Panc1 (cell line): ENCODE measurements around the gene CREBRF. TPM values are rescaled to one million over a fixed set of nuclear protein-coding genes. Genes with fewer than 3 reads are reported as not detected.

ENCODE experiments used
- ATAC-seq: fragments of 200-7000 bp; cut with Tn5 transposase; 2 replicates; pipeline ENCODE4 v1.9.1; 2020; ENCODE audit warnings: mild to moderate bottlenecking, moderate library complexity
- BruUV-seq: library from RNA; stranded (reverse); fragments of 400-500 nt; replicated peaks from 2 replicates; lab custom pipeline; 2021; lab: Mats Ljungman, UMichigan
- CTCF ChIA-PET: fragments of 300-600 bp; sonication (Branson Sonifier 250); formaldehyde crosslinking; loops from one replicate; lab custom pipeline; 2022; ENCODE audit warnings: antibody characterized with exemption; lab: Charles Lee
- POLR2A ChIA-PET: fragments of 300-600 bp; sonication (Branson Sonifier 250); formaldehyde crosslinking; loops from one replicate; lab custom pipeline; 2022; ENCODE audit warnings: antibody characterized with exemption; lab: Charles Lee
- DNase-seq: peaks from one replicate; pipeline ENCODE4 v3.0.0-alpha.2; 2010; ENCODE audit warnings: low read depth, low spot score
- H3K27ac ChIP-seq: 2 replicates; pipeline ENCODE4 v1.5.1; 2011; ENCODE audit warnings: mild to moderate bottlenecking, low read length, inconsistent platforms
- H3K27me3 ChIP-seq: fragments of 200-500 bp; sonication (Bioruptor generic); 2 replicates; pipeline ENCODE4 v1.6.0; 2014; ENCODE audit warnings: low read length, inconsistent platforms; ENCODE audit not compliant: control insufficient read depth, insufficient read depth
- H3K36me3 ChIP-seq: fragments of 200-500 bp; sonication (Bioruptor generic); 2 replicates; pipeline ENCODE4 v1.5.1; 2014; ENCODE audit warnings: inconsistent platforms, mild to moderate bottlenecking, low read length, moderate library complexity; ENCODE audit not compliant: control insufficient read depth, insufficient read depth
- H3K4me1 ChIP-seq: 2 replicates; pipeline ENCODE4 v1.5.1; 2011; ENCODE audit warnings: inconsistent platforms, mild to moderate bottlenecking, low read length, moderate library complexity; ENCODE audit not compliant: control insufficient read depth, insufficient read depth
- H3K4me3 ChIP-seq, 2 experiments: 2 replicates each; pipeline ENCODE4 v1.5.1; 2011 to 2012; ENCODE audit warnings: low read depth in 2 of 2, low read length in 2 of 2, mild to moderate bottlenecking in 2 of 2, inconsistent platforms in 1 of 2, moderate library complexity in 1 of 2
- H3K9me3 ChIP-seq: fragments of 200-500 bp; sonication (Bioruptor generic); 2 replicates; pipeline ENCODE4 v1.5.1; 2014; ENCODE audit warnings: low read depth, mild to moderate bottlenecking, inconsistent platforms, low read length, moderate library complexity; ENCODE audit not compliant: control insufficient read depth, insufficient read depth
- CTCF ChIP-seq: fragments of 450-650 bp; IDR thresholded peaks from 2 replicates; pipeline ENCODE4 v1.5.1; 2017; ENCODE audit warnings: mild to moderate bottlenecking
- POLR2AphosphoS5 ChIP-seq: IDR thresholded peaks from 2 replicates; pipeline ENCODE4 v1.6.1; 2012; ENCODE audit warnings: mild to moderate bottlenecking, low read depth, low read length, moderate library complexity
- REST ChIP-seq, 2 experiments: IDR thresholded peaks; 2 replicates each; pipeline ENCODE4 v1.6.1; 2011 to 2012; ENCODE audit warnings: low read depth in 2 of 2, control low read depth in 1 of 2, low read length in 1 of 2, mild to moderate bottlenecking in 1 of 2, moderate library complexity in 1 of 2; ENCODE audit not compliant: insufficient read depth in 1 of 2
- SIN3A ChIP-seq: IDR thresholded peaks from 2 replicates; pipeline ENCODE4 v1.6.1; 2012; ENCODE audit warnings: low read depth, mild to moderate bottlenecking, low read length, moderate library complexity, borderline replicate concordance; ENCODE audit not compliant: insufficient read depth
- TCF7L2 ChIP-seq: IDR thresholded peaks from 2 replicates; pipeline ENCODE4 v1.6.1; 2011; ENCODE audit warnings: mild to moderate bottlenecking, low read depth, low read length, inconsistent platforms
- in situ Hi-C: cut with HindIII; loops from 2 replicates; pipeline ENCODE4 v1.10.0; 2016; ENCODE audit warnings: low sequenced_read_pairs, low pct_unique_long_range_greater_than_20kb
- intact Hi-C: fragments of 100-400 bp; cut with micrococcal nuclease; formaldehyde crosslinking; loops from one replicate; pipeline ENCODE4 v1.10.0; 2022; ENCODE audit not compliant: unreplicated experiment
- total RNA-seq: library from RNA; stranded (reverse); gene quantifications from one replicate; pipeline ENCODE4 v1.2.1, GENCODE V29; 2021; ENCODE audit not compliant: unreplicated experiment

CREBRF gene
- total RNA-seq, 1 experiment from 2014 or later, result 9.0 TPM

- Histone ChIP-seq H3K27ac (no peak overlapping the region; the same call in 1 of the 2 replicates), H3K4me3 (no peak overlapping the region), H3K36me3 (no peaks in the 10 kb centered on the region), H3K4me1 (peaks cover 11% of the 10 kb centered on the region), H3K27me3 (no peaks in the 10 kb centered on the region), H3K9me3 (no peaks in the 10 kb centered on the region)
- BruUV-seq, result no TSS peak
- ATAC-seq (peak; percentile 79), DNase-seq (no peak)
- in situ Hi-C loops (no loop called here), intact Hi-C loops (no loop called here)
- POLR2A ChIA-PET, result interaction anchor here (0.6 to 0.7 kb wide), 2 partner anchors 36 to 50 kb away, joined by 6 to 8 read pairs; no protein-coding TSS in a partner anchor
- TF ChIP-seq CTCF (peak; percentile 67; the same call in 1 of the 2 replicates), SIN3A (no peak)
- CTCF ChIA-PET, result interaction anchor here (0.6 to 0.9 kb wide), 3 partner anchors 19 to 258 kb away, joined by 3 to 9 read pairs (median 5); no protein-coding TSS in a partner anchor
Observed at GRCh38 chr5:173010547-173011464, 45.3 kb upstream of the CREBRF start.

GRCh38 chr5:173011566-173011965 lies 44.6 kb upstream of the CREBRF start:
- Histone ChIP-seq H3K27me3 (no peaks in the 10 kb centered on the region), H3K9me3 (no peaks in the 10 kb centered on the region), H3K36me3 (no peaks in the 10 kb centered on the region), H3K4me1 (peaks cover 19% of the 10 kb centered on the region), H3K4me3 (no peak overlapping the region), H3K27ac (no peak overlapping the region)
- ATAC-seq (no peak), DNase-seq (no peak)
- ChIA-PET POLR2A (interaction anchor here (0.6 to 0.7 kb wide), 3 partner anchors 37 to 115 kb away, joined by 6 to 8 read pairs (median 7); no protein-coding TSS in a partner anchor), CTCF (interaction anchor here (0.7 kb wide), 1 partner anchor 257 kb away, joined by 9 read pairs; no protein-coding TSS in a partner anchor)
- intact Hi-C loops (no loop called here), in situ Hi-C loops (no loop called here)
- no TSS peak for BruUV-seq
- no peak for TF ChIP-seq POLR2AphosphoS5
- no peak for TF ChIP-seq CTCF
- no peak for TF ChIP-seq REST (IDR thresholded peaks at IDR 0.05; ENCODE audit: insufficient read depth in 1 of 2, low read depth in 2 of 2, low read length in 1 of 2)
- no peak for TF ChIP-seq TCF7L2
- TF ChIP-seq SIN3A, result no peak
